AG08395 (cell line): ENCODE measurements around the gene UTP11.
"Not testable (repeated sequence)": the region's sequence is repeated elsewhere in the genome, so short reads cannot be mapped to it uniquely, and the experiment has no call there.

ENCODE experiments used
- DNase-seq: peaks from one replicate; pipeline ENCODE4 v3.0.0; 2012; ENCODE audit warnings: mixed read lengths, low spot score

UTP11 gene

GRCh38 chr1:38027201-38028104 is 14.9 kb downstream of the UTP11 start:
- DNase-seq, result no peak

GRCh38 chr1:38028105-38028591 is 15.6 kb downstream of the UTP11 start:
- no peak for DNase-seq

- no peak for DNase-seq
Observed at GRCh38 chr1:38028671-38029070, 16.1 kb downstream of the UTP11 start.

GRCh38 chr1:38029081-38029681 is 16.6 kb downstream of the UTP11 start:
- DNase-seq, result peak; percentile 34

GRCh38 chr1:38029685-38030511 is 17.4 kb downstream of the UTP11 start:
- peak; percentile 72 for DNase-seq

GRCh38 chr1:38030596-38031512 is 18.3 kb downstream of the UTP11 start:
- DNase-seq, result no peak

GRCh38 chr1:38031513-38031866 is 19.0 kb downstream of the UTP11 start:
- no peak for DNase-seq

- DNase-seq, result not testable (repeated sequence)
Observed at GRCh38 chr1:38032992-38033391, 20.5 kb downstream of the UTP11 start.

- no peak for DNase-seq
Observed at GRCh38 chr1:38034871-38035270, 22.3 kb downstream of the UTP11 start.

- DNase-seq, result no peak
Observed at GRCh38 chr1:38037221-38037939, 24.8 kb downstream of the UTP11 start.

- peak; percentile 71 for DNase-seq
Observed at GRCh38 chr1:38038861-38039260, 26.3 kb downstream of the UTP11 start.

- no peak for DNase-seq
Observed at GRCh38 chr1:38039331-38040088, 27.0 kb downstream of the UTP11 start.

- DNase-seq, result no peak
Observed at GRCh38 chr1:38041936-38042834, 29.7 kb downstream of the UTP11 start.

GRCh38 chr1:38043036-38043747 is 30.7 kb downstream of the UTP11 start:
- no peak for DNase-seq

- no peak for DNase-seq
Observed at GRCh38 chr1:38044221-38045215, 32.0 kb downstream of the UTP11 start.

GRCh38 chr1:38045401-38046332 is 33.1 kb downstream of the UTP11 start:
- no peak for DNase-seq
